ENCODE data around the gene TRIM74.
"Not testable (repeated sequence)": the region's sequence is repeated elsewhere in the genome, so short reads cannot be mapped to it uniquely, and the experiment has no call there.

Gene TRIM74

DNA sequence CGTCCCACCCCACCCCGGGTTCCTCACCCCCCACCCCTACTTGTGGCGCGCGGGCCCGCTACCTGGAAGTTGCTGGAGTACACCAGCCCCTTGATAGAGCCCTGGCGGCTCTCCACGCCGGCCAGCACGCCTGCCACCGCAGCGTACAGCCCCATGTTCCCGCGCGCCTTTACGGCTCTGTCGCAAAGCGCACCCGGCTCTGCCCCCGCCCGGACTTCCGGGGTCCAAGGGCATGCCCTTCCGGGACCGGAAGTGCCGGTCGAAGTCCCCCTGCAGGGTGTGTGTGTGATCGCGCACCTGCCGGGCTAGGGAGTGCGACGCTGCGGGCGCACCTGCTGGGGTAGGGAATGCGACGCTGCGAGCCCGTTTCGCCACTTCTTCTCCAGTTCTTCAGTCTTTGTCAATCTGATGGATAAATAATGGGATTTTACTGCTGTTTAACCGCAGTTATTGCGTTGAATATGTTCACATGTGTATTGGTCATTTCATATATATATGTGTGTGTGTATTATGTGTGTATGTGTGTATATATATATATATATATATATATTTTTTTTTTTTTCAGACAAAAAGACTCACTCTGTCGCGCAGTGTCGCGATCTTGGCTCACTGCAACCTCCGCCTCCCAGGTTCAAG is 14.6 kb downstream of the TRIM74 start:
- DNase-seq, result not testable (repeated sequence)

DNA sequence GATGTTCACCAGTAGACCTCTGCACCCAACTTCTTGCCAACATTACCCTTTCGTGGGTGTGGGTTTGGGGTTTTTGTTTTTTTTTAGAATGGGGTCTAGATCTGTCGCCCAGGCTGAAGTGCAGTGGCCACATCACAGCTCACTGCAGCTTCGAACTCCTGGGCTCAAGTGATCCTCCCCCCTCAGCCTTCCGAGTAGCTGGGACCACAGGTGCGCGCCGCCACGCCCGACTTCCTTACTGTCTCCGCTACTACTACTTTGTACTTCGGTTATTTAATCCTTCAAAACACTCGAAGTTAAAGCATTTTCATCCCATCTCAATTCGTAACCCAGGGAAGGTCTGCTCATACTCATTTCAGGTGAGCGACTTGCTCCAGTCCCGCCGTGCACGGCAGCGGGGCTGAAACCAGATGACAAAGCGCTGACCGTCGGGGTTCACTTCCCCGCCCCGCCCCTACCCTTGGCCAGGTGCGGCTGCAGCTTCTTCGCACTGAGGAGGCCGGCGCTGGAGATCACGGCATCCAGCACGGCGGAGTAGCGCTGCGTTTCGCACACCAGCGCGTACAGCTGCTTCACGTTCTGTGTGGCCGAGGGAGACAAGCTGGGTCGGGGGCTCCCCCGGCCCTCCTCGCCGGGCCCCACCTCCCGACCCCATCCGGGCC is 15.2 kb downstream of the TRIM74 start:
- not testable (repeated sequence) for DNase-seq

DNA sequence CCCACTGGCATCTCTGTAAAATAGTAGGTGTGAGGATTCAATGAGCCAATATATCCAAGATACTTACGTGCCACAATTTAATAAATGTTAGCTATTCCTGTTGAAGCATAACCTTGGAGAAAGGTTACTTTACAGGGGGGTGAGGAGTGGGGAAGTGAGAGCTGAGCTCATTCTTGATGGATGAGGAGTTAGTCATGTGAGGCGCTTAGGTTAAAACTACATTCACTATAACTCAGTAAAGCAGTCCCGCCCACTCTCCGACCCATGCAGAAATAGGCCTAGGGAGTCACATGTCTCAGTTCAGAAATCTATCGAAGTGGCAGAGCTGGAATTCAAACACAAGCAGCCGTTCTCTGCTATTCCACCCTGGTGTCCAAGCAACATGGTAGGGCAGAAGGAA is 18.8 kb downstream of the TRIM74 start:
- not testable (repeated sequence) for DNase-seq

DNA sequence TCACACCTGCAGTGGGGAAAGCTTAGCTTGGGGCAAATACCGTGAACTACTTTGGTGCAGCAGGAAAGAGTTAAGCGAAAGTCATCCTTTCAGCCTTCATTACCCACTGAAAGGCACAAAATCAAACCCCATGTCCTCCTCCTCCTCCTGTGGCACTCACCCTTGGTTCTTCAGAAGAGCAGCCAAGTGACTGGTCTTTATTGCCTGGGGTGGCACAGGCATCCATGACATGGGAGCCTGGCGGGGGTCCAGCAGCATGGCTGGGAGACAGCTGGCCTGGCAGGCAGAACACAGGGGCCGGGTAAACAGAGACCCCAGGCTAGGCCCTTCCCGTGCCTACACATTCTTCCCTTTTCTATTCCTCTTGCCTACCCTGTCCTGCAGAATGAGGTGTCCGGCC is 19.6 kb downstream of the TRIM74 start:
- DNase-seq, result peak in 1 of 2 experiments; percentile 17

DNA sequence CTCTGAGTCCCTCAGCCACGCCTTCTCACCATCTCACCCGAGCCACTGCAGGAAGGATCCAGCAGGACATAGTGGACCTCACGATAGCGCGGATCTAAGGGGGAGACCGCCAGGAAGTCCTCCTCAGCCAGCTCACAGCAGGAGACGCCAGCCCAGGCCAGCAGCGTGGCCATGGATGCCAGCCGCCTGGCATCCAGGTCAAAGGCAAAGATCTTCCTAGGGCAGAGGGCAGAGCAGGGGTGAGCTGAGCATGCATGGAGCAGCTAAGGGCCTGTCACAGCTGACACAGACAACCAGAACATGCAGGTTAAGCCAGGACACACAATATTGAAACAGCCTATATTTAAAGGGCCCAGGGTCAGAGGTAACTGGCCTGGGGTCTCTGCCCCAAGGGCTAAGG is 20.0 kb downstream of the TRIM74 start:
- DNase-seq, result not testable (repeated sequence)

DNA sequence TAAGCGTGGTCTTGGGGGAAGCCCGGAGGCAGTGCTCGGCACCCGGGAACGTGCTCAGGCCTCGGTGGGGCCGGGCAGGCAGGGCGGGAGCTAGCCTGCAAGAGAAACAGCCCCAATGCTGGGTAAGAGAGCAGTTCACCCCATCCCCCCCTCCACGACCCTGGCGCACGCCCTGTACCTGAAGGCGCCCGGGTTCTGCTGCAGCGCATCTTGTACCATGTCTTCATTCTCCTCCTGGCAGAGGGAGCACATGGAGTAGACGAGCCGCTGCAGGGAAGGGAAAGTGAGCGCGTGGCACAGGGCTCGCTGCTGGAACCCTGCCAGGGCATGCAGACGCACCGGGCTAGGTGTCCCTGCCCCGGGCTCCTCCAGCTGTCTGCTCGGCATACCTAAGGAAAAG is 20.6 kb downstream of the TRIM74 start:
- DNase-seq, result not testable (repeated sequence)

DNA sequence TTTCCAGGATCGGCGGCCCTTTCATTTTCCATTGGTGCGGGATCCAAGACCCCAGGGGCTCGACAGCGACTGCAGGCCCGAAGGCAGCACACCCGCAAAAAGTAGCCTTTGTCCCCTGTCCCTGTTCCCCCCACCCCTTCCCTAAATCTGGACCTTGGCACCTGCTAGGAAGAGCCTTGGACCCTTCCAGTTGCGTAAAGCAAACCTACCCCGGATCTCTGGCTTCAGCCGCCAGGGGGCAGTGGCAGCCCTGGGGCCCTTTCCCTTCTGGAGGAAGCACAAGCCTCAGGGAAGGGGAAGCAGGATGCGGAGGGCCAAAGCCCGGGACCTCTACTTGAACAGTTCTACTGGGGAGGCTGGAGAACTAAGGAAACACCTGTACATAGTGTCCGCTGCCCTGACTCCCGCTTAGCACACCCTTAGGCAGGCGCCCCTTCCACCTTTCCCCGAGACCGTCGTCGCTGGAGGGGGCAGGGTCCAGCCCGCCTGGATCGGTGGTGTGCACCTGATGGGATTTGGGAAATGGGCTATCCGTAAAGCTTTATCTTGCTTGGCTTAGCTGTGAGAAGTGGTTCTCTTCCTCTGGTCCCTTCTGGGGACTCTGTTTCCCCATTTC is 23.0 kb downstream of the TRIM74 start:
- not testable (repeated sequence) for DNase-seq

DNA sequence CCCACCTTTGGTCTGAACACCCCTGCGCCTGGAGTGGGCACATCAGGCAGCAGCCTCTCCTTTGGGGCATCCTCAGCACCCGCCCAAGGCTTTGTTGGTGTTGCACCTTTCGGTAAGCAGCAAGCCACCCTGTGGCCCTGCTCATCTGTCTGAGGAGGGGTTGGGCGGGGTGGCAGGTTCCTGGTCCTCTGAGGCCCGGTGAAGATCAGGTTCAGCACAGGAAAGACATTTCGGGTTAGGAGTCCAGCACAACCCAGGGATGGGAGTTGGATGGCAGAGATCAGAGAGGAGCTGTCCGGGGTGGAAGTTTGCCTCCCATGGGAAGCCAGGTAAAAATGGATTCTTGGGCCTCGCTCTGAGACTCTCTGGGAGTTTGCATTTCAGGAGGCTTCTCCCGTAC is 23.7 kb downstream of the TRIM74 start:
- not testable (repeated sequence) for DNase-seq

DNA sequence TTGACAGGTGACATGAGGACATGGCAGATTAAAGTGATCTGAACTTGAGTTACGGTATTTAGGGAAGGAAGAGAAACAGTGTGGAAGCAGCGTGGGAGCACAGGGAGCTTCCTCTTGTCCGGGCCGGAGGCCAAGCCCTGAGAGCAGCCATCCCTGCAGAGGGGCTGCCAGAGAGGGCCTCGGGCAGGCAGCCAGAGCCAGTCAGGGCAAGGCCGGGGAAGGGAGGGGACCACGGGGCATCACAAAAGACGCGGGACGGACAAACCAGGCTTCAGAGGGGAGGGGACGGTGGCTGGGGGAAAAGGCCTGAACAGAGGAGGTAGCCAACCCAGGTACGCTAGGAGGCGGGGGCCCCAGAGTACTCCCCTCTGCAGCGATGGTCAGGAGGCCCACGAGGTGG is 24.3 kb downstream of the TRIM74 start:
- not testable (repeated sequence) for DNase-seq

DNA sequence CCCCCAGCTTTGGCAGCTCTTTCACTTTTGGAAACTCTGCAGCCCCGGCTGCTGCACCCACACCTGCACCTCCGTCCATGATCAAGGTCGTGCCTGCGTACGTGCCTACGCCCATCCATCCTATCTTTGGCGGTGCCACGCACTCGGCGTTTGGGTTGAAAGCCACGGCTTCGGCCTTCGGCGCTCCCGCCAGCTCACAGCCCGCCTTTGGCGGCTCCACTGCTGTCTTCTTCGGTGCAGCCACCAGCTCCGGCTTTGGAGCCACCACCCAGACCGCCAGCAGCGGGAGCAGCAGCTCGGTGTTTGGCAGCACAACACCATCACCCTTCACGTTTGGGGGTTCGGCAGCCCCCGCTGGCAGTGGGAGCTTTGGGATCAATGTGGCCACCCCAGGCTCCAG is 26.3 kb downstream of the TRIM74 start:
- DNase-seq, result not testable (repeated sequence)

DNA sequence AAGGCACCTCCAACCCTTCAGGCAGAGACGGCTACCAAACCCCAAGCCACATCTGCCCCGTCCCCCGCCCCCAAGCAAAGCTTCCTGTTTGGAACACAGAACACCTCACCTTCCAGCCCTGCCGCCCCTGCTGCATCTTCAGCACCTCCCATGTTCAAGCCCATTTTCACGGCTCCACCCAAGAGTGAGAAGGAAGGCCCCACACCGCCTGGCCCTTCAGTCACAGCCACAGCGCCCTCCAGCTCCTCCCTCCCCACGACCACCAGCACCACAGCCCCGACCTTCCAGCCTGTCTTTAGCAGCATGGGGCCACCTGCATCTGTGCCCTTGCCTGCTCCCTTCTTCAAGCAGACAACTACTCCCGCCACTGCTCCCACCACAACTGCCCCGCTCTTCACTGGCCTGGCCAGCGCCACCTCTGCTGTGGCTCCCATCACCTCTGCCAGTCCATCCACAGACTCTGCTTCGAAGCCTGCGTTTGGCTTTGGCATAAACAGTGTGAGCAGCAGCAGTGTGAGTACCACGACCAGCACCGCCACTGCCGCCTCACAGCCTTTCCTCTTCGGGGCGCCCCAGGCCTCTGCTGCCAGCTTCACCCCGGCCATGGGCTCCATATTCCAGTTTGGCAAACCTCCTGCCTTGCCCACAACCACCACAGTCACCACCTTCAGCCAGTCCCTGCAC is 27.1 kb downstream of the TRIM74 start:
- DNase-seq, result not testable (repeated sequence)

DNA sequence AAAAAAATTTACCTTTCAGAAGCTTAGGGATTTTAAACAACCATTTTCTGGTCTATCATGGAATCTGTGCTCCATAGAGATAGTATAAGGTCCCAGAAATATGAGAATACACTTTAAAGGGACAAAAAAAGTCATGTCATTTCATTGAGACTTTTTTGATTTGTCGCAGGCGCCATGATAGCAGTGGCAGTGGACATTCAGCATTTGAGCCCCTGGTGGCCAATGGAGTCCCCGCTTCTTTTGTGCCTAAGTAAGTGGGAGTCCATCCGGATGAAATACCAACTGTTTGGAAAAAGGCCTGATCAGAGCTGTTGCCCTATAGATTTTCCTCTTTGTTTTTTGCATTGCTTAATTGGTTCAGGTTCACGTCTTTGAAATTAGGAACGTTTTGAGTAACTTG is 41.0 kb downstream of the TRIM74 start:
- DNase-seq, result not testable (repeated sequence)

DNA sequence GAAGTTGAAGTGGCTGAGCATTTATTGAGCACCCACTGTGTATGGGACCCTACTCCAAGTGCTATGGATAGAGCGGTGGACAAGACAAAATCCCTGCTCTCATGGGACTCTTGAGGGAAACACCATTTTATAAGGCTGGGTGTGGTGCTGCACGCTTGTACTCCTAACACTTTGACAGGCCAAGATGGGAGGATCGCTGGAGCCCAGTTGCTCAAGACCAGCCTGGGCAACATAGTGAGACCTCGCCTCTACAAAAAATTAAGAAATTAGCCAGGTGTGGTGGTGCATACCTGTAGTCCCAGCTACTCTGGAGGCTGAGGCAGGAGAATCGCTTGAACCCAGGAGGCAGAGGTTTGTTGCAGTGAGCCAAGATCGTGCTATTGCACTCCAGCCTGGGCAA is 41.5 kb downstream of the TRIM74 start:
- not testable (repeated sequence) for DNase-seq

DNA sequence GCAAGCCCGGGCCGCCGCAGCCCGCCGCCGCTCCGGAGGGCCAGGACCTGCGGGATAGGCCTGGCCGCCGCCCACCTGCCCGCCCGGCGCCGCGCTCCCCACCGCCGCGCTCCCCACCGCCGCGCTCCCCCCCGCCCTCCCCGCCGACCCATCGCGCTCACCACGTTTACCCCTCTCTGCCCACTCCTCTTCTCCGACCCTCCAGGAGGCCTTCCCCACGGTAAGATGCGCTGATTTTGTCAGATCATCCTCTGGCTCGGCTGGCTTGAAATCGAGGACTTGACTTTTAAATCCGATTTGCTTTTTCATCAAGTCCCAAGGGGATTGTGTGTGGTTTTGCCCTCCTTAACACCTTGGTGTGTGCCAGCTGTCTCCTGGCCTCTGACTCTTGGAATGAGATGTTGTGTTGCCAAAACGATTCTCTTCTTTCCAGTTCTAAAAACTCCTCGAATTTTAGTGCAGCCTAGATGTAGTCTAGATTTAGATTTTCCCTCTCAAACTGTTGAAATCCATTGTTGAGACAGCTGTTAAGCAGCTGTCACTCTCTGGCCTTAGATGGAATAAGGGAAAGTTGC is 43.6 kb downstream of the TRIM74 start:
- DNase-seq, result no peak

DNA sequence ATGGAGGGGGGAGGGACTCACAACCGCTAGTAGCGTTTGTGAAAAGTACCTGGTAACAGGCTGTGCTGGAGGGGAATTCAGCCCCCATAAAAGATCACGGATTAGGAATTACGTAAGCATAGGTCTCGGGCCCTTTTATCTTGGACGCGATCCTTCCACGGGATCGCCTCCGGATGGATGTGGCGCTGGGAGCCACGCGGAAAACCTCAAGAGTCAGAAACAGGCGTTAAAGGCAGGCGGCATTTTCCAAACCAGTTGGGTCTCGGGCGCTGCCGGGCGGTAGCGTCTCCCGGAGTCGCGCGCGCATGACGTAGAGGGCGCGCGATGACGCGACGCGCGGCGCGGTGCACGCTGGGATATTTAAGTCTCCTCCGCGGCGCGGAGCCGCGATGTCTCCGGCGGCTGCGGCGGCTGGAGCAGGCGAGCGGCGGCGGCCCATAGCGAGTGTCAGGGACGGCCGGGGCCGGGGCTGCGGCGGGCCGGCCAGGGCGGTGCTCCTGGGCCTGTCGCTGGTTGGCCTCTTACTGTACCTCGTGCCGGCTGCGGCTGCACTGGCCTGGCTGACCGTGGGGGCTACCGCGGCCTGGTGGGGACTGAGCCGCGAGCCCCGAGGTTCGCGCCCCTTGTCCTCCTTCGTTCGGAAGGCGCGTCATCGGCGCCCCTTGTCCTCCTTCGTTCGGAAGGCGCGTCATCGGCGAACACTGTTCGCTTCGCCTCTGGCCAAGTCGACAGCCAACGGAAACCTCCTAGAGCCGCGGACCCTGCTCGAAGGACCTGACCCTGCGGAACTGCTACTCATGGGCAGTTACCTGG is 44.3 kb downstream of the TRIM74 start, which contains the start of gene POM121:
Gene POM121 (plus strand): TSS at position 363 of the 813 bp plus-strand sequence. CDS start 27 bp downstream, at position 390.
- peak; percentile 31 to 78 for DNase-seq

DNA sequence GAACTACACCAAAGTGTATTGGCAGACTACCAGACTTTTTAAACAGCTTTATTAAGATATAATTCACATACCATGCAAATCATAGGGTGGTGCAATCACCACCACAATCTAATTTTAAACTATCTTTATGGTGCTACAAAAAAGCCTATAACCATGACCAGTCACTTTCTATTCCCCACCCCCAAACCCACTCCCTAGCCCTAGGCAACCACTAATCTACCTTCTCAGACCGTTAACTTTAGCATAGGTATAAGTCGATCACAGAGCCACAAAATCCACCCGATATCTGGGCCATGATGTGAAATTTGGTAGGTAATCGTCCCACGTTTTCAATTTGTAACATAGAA is 44.9 kb downstream of the TRIM74 start:
- no peak for DNase-seq

DNA sequence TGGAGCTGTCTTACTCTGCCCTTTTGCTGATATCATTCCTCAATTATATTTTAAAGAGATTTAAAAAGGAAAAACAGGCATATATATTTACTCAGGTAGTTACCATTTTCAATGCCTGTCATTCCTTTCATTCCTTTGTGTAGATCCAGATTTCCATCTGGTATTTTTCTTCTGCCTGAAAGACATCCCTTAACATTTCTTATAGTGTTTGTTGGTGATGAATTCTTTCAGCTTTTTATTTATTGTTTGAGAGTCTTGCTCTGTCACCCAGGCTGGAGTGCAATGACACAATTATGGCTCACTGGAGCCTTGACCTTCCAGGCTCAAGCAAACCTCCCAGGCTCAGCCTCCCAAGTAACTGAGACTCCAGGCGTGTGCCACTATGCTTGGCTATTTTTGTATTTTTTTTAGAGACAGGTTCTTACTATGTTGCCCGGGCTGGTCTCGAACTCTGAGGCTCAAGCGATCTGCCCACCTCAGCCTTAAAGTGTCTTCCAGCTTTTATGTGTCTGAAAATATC is 50.0 kb downstream of the TRIM74 start:
- no peak for DNase-seq

DNA sequence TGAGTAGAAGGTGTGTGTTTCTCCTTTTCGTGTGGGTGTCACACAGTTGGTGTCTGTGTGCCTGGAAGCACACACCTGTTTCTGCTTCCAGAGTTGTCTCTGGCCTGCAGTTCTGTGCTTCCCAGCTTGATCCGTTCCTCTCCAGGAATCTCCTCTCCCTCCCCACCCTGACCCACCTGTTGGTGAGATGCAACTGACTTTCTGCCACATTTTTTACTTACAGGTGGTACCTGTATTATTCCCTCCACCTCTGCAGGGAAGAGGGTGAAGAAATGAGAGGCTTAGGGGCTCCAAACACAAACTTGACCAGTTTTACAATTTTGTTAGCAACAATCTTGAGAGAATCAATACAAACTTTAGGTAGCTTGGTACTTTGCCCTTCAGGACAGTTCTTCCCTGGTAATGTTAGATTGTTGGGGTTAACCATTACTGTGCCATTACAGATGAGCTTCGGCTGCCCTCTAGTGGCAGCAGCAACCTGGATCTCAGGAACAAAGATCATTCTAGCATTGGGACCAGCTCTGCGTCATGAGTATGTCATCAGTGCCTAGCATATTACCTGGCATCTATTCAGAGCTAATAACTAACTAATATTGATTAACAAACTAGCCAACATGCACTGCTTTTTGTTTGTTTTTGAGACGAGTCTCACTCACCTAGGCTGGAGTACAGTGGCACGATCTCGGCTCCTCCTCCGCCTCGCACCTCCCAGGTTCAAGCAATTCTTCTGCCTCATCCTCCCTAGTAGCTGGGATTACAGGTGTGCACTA is 54.3 kb downstream of the TRIM74 start:
- peak in 1 of 2 experiments; percentile 4 for DNase-seq

DNA sequence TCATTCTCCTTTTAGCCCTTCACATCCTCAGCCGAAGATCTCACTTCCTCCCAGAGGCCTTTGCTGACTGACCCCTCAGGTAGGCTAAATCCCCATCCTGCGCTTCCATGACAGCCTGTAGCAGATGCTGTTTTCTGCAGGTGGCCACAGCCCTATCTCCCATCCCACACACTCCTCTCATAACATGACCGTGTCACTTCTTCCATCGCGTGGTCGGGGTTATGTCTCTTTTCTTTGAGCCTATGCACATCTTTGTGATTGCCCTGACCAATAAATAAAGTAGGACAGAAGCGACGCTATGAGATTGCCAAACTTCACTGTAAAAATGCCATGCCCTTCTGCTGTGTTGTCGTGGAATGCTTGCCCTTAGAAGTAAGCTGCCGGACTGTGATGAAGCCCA is 55.5 kb downstream of the TRIM74 start:
- not testable (repeated sequence) for DNase-seq

DNA sequence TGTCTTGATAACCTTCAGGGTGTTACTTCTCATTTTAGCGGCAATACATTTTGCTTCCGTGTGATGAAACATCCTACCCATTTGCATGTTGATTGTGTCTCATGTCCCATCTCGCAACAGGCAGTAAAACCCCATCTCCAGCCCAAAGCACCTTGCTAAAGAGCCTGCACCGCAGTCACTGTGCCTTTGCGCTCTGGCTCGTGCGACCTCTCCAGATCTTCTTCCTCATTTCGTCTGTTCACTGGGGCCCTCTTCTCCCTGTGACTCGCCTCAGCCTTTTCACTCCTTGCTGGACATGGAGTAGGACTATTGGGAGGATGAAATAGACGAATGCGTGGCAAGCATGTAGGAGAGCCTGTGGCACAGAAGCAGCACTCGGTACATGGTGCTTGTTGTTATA is 57.9 kb downstream of the TRIM74 start:
- not testable (repeated sequence) for DNase-seq

All from NCI-H446 (cell line).